OCI-LY1 (cell line): Measurements from ENCODE around the gene RALB.

Experiments used
- CTCF ChIP-seq: fragments of 200-600 bp; sonication (generic), shearing (Covaris generic); IDR thresholded peaks from 2 replicates; pipeline ENCODE4 v1.5.1; 2017; ENCODE audit warnings: mild to moderate bottlenecking, antibody characterized with exemption, low read length, moderate library complexity, mixed read lengths
- EZH2 ChIP-seq: fragments of 200-600 bp; sonication (generic), shearing (Covaris generic); IDR thresholded peaks from 2 replicates; pipeline ENCODE4 v1.8.0; 2017; ENCODE audit warnings: borderline replicate concordance, mixed run types, mild to moderate bottlenecking, antibody characterized with exemption, low read length, moderate library complexity, mixed read lengths

GRCh38 chr2:120316071-120316470 lies 63.4 kb downstream of the RALB start:
- TF ChIP-seq CTCF: no peak
- TF ChIP-seq EZH2: no peak
